ENCODE results near the gene SLC9A6. TPM values are rescaled to one million over a fixed set of nuclear protein-coding genes. Genes with fewer than 3 reads are reported as not detected.
A peak's percentile ranks its signal among the peaks of the same experiment; 100 is the strongest.

SLC9A6 gene
- 13.6 and 13.7 TPM in 2 replicates for total RNA-seq (2014; rRNA removed; shearing (Covaris generic))

DNA sequence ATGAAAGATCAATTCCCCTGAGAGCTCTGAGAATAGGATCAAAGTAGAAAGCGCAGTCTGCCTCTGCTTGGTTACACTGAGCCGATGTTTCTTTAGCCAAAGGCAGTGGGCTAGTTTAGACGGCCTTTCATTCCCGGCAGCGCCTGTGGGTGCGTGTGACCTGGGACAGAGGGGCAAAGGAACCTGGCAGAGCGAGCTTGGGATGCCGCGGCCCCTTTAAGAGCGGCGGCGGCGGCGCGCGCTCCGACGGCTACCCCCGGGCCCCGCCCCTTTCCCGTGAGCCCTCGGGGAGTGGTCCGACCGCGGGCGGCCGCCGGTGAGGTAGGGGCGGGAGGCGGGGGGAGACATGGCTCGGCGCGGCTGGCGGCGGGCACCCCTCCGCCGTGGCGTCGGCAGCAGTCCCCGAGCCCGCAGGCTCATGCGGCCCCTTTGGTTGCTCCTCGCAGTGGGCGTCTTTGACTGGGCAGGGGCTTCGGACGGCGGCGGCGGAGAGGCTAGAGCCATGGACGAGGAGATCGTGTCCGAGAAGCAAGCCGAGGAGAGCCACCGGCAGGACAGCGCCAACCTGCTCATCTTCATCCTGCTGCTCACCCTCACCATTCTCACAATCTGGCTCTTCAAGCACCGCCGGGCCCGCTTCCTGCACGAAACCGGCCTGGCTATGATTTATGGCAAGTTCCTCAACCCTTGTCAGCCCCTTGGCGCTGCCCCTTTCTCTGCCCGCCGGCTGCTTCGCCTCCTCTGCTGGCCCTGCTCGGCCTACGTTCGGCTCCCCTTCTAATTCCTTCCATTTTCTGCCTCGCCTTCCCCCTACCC, at the start of gene SLC9A6:
TSS of gene SLC9A6 (plus strand) at position 279 of the 816 bp plus-strand sequence. CDS start at position 503, 224 bp downstream.
- peak; percentile 67 for DNase-seq (ENCODE audit: low read depth)

DNA sequence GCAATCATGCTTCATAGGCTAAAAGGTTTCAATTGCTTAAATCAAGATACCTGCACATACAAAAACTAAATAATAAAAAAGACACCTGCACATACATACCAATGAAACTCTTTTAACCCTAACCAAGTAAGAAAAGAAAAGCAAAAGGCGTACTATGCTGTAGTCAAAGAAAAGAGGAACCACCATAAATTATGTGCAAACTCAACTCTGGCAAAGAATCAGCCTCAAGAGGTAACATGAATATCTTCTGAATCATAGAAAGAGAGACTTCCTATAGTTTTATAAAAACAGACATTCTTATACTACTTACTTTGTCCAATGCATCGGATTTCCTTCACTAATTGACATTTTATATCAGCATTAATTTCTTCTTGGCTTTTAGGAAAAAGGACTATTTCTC, 40.7 kb upstream of the SLC9A6 start:
- DNase-seq (ENCODE audit: low read depth) = no peak

GRCh38 chrX:135951291-135951690, 33.9 kb upstream of the SLC9A6 start:
- no peak for DNase-seq (ENCODE audit: low read depth)

DNA sequence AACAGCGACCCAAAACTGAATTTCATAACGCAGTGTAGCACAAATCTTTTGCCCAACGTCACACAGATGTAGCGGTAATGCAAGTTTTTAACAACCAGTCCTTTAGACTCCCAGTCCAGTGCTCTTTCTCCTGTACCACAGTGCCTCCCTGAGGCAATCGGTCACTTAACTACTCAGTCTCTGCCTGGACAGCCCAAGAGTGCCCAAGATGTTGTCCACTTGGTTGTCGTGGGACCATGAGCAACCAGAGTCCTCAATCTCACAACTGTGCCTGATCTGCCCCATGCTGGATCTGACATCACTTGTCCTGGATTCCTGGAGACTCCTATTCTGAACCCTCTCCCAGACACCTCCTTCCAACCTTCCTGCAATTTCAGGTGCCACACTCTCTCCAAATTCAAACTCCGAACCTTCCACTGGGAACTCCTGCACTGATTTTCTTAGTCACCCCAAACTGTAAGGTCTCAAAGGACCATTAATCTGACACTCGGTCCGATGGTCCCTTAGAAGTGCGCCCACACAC, 12.1 kb upstream of the SLC9A6 start:
- DNase-seq (ENCODE audit: low read depth) = peak; percentile 3

DNA sequence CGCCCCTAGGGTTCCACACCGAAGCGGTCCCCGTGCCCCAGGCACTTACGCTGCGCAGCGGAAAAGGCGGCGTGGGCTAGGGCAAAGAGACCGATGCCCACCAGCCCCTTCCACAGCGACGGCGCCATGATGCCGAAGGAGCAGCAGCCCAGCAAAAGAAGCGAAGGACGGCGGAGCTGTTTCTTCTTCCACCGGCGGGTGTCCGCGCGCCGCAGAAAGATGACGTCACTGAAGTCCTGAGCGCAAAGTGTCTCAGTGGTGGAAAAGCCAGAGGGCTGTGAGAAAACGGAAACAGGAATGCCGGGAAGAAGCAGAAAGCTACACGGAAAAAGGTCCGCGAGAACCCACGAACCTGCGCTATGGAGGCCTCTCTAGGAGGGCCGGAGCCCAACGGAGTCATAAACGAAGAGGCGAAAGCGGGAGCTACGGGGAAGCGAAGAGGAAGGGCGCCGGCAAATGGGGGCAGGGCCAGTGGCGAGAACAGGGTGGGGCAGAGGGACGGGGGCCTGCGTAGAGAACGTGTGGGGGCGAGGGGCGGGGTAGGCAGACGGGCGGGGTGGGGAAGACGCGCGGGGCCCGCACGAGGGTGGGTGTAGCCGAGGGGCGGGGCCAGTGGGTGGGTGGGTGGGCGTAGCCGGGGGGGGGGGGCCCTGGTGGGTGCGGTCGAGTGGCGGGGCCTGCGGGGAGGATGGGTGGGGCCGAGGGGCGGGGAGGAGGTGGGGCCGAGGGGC, 11.5 kb upstream of the SLC9A6 start, which contains the start of gene MMGT1:
TSS of gene MMGT1 (minus strand) at position 441 of the 731 bp plus-strand sequence. CDS start at position 128, 313 bp downstream.
- DNase-seq (ENCODE audit: low read depth) = peak; percentile 82

DNA sequence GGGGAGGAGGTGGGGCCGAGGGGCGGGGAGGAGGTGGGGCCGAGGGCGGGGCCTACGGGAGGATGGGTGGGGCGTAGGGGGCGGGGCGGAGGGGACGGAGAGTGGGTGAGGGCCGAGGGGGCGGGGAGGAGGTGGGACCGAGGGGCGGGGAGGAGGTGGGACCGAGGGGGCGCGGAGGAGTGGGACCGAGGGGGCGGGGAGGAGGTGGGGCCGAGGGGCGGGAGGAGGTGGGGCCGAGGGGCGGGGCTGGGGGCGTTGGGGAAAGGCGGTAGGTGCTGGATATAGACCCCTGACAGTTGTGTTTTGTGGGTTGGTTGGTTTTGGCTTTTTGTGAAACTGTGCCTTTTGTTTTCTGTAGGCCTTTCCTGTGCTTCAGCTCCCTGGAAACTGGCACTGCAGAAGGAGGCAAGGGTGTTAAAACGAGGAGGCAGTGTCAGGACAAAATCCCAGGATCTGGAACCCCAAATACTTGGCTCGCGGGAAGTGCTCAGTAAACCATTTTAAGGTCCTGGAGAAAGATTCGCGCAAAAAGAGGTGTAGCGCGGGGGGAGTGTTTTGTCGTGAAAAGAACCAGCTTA, 10.9 kb upstream of the SLC9A6 start:
- DNase-seq (ENCODE audit: low read depth) = peak; percentile 73

DNA sequence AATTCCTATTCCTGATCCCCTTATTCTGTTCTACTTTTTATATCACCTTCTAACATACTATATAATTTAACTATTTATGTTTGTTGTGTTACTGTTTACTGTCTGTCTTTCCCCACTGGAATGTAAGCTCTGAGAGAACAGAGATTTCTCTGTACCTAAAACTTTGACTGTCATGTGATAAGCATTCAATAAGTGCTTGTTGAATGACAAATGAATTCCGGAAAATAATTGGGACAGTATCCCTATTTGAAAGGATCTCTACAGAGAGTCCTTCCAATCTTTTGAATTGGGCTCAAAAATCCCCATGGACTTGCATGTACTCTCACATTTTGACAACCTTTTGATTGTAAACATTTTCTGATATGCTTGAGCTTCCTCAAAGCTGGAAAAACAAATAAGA, 9.8 kb upstream of the SLC9A6 start:
- DNase-seq (ENCODE audit: low read depth) = no peak

DNA sequence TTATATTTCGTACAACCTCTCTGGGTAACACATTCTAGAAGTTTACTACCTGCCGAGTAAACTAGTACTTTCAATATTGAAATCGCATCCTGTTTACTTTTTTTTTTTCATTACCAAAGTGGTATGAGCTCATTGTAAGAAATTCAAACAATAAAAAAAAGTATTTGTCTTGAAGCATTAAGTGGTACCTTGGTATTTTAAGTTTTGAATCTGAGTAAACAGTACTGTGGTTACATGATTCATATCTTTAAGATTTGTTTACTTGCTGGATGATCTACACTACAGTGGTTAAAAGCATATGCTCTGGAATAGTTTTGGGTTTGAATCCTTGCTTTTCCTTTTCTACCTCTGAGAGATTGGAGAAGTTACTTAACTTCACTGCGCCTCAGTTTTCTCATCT, 7.6 kb upstream of the SLC9A6 start:
- DNase-seq (ENCODE audit: low read depth) = no peak

DNA sequence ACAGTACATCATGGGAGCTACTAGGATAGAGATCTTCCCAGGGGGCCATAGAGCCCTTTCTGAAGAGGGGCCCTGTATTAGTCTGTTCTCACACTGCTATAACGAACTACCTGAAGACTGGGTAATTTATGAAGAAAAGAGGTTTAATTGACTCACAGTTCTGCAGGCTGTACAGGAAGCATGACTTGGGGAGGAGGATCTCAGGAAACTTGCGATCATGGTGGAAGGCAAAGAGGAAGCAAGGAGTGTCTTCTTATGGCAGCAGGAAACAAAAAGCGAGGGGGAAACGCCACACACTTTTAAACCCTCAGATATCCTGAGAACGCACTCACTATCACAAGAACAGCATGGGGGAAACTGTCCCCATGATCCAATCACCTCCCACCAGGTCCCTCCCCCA, 4.2 kb upstream of the SLC9A6 start:
- DNase-seq (ENCODE audit: low read depth) = no peak

DNA sequence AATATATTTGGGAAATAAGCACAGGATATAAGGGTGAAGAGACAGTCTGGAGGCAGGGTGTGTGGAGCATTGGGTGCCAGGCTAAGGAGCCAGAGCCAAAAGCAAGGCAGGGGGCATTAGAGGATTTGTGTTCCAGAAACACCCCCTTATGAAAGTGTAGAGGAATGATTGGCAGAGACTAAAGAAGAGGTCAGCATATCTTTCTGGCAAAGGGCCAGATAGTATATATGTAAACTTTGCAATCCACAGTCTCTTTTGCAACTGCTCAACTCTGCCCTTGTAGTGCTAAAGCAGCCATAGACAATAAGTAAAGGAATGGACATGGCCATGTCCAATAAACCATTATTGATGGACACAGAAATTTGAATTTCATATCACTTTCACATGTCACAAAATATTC, 3.6 kb upstream of the SLC9A6 start:
- no peak for DNase-seq (ENCODE audit: low read depth)

GRCh38 chrX:135982860-135983259, 2.4 kb upstream of the SLC9A6 start:
- no peak for DNase-seq (ENCODE audit: low read depth)

GRCh38 chrX:135984256-135984655, 979 bp upstream of the SLC9A6 start:
- DNase-seq (ENCODE audit: low read depth) = no peak

DNA sequence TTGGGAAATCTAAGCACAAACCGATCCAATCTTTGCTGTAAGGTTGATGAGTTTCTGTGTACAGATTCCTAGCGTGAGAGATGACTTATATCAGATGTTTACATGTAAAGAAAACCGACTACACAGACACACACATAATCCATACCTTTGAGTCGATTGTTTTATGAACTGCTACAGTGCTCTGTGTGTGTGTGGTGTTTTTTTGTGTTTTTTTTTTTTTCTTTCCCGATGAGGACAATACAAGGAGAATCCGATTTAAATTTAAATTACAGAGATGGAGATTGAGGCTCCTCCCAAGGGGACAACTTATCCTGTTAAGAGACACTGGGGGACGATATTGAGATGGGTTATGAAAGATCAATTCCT, 461 bp upstream of the SLC9A6 start:
- DNase-seq (ENCODE audit: low read depth) = no peak

GRCh38 chrX:135985973-135986310, 707 bp downstream of the SLC9A6 start:
- no peak for DNase-seq (ENCODE audit: low read depth)

DNA sequence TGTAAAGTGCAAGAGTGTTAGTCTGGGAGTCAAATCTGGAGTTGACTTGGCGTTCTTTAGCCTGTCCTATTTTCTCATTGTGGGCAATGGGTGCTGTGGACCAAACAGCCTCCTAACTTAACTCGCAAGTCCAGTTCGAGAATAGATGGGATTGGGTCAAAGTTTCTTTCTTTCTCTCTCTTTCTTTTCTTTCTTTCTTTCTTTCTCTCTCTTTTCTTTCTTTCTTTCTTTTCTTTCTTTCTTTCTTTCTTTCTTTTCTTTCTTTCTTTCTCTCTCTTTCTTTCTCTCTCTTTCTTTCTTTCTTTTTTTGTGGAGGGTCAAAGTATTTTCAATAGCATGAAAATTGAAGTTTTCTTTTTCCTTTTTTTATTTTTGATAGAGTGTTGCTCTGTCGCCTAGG, 3.0 kb downstream of the SLC9A6 start:
- no peak for DNase-seq (ENCODE audit: low read depth)

DNA sequence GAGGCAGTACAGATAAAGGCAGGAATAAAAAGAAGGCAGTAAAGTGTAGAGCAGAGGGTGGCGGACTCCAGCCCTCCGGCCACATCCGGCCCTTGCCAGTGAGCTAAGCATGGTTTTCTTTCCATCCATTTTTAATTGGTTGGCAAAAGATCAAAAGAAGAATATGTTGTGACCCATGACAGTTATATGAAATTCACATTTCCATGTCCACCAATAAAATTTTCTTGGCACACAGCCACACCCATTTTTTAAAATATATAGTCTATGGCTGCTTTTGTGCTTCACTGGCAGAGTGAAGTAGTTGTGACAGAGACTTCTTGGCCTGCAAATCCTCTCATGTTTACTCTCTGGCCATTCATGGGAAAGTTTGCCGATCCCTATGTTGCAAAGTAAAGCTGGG, 29.8 kb downstream of the SLC9A6 start:
- no peak for DNase-seq (ENCODE audit: low read depth)

DNA sequence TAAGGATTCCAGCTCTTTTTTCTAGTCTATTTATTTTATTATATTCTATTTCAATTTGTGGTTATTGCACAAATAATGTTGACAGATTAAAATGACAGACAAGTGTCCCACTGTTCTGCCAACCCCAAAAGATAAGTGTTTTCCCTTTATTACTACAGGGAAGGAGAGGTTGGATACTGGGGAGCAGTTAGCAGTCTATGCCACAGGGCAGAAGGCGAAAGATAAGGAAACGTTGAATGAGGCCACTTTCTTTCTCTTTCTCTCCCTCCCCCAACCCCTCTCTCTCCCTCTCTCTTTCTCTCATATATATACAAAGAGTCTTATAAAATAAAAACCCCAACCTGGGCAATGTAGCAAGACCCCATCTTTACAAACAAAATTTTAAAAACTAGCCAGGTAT, 31.6 kb downstream of the SLC9A6 start:
- no peak for DNase-seq (ENCODE audit: low read depth)

- no peak for DNase-seq (ENCODE audit: low read depth)
These were observed 34.0 kb downstream of the SLC9A6 start for GRCh38 chrX:136019226-136019625.

- no peak for DNase-seq (ENCODE audit: low read depth)
These were observed 35.9 kb downstream of the SLC9A6 start for GRCh38 chrX:136021160-136021559.

DNA sequence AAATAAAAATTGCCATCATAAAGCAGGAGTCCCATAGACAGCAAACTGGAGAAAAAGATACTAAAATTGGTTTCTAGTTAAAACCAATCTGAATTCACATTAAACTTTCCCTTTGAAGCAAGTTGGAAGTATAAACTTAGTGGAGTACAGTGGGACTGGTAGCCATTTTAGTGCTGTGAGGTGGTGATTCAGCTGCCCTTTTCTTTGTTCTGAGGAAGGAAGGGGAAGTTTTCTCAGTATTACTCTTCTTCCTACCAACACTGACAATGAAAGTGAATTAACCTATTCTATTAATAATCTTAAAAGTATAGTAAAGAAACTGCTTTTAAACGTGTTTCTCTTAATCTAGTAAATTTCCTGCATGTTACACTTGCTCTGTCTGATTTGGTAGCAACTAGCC, 36.7 kb downstream of the SLC9A6 start:
- DNase-seq (ENCODE audit: low read depth) = no peak

- DNase-seq (ENCODE audit: low read depth) = no peak
These were observed 39.9 kb downstream of the SLC9A6 start for GRCh38 chrX:136025091-136025490.

DNA sequence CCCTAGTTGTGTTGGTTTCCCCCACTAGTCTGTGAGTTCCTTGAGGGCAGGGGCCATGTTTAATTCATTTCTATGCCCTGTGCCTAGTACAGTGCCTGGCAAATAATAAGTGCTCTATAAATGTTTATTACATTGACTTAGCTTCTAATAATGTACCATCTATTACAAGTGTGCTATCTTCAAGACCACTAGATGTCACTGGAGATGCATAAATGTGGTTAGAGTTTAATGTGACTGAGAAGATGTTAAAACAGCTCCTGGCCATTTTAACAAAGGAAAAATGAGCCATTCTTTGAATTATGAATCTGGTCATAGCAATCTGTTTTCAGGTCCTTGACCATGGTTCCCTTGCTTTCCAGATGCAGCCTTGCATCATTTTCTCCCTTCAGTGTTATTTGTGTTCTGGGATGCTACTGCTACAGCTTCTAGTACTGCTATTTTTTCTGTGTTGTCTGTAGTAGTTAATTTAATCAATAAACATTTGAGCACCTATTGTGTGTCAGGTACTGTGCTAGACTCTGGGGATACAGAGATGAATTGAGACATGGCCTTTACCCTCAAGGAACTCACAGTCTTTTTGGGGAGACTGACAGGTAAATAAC, 43.2 kb downstream of the SLC9A6 start:
- DNase-seq (ENCODE audit: low read depth) = peak; percentile 28
